ENCODE data around the gene DDX1.
"Not testable (repeated sequence)": the region's sequence is repeated elsewhere in the genome, so short reads cannot be mapped to it uniquely, and the experiment has no call there.

The DDX1 gene

GRCh38 chr2:15620340-15620739 lies 28.7 kb downstream of the DDX1 start:
- DNase-seq (ENCODE audit: low read depth) = no peak
- TF ChIP-seq CTCF (IDR thresholded peaks at IDR 0.05; ENCODE audit: insufficient read depth, low read depth, low read length, missing control alignments) = no peak
- H3K4me3 ChIP-seq (ENCODE audit: low read depth, low read length) = no peak overlapping the region

- no peak for TF ChIP-seq CTCF (IDR thresholded peaks at IDR 0.05; ENCODE audit: insufficient read depth, low read depth, low read length, missing control alignments)
- no peak for DNase-seq (ENCODE audit: low read depth)
- no peak overlapping the region for H3K4me3 ChIP-seq (ENCODE audit: low read depth, low read length)
Measured at GRCh38 chr2:15620857-15621471, 29.3 kb downstream of the DDX1 start.

- H3K4me3 ChIP-seq (ENCODE audit: low read depth, low read length); DNase-seq (ENCODE audit: low read depth): not testable (repeated sequence)
Measured at GRCh38 chr2:15621472-15621870, 29.8 kb downstream of the DDX1 start.

- no peak for TF ChIP-seq CTCF (IDR thresholded peaks at IDR 0.05; ENCODE audit: insufficient read depth, low read depth, low read length, missing control alignments)
Measured at GRCh38 chr2:15622214-15622613, 30.5 kb downstream of the DDX1 start.

GRCh38 chr2:15622614-15623480 lies 31.2 kb downstream of the DDX1 start:
- H3K4me3 ChIP-seq (ENCODE audit: low read depth, low read length) = no peak overlapping the region
- DNase-seq (ENCODE audit: low read depth) = no peak
- TF ChIP-seq CTCF (IDR thresholded peaks at IDR 0.05; ENCODE audit: insufficient read depth, low read depth, low read length, missing control alignments) = no peak

More at GRCh38 chr2:15622214-15622613, 30.5 kb downstream of the DDX1 start:
- no peak overlapping the region for H3K4me3 ChIP-seq (ENCODE audit: low read depth, low read length)
- no peak for DNase-seq (ENCODE audit: low read depth)

- DNase-seq (ENCODE audit: low read depth) = no peak
- no peak for TF ChIP-seq CTCF (IDR thresholded peaks at IDR 0.05; ENCODE audit: insufficient read depth, low read depth, low read length, missing control alignments)
- no peak overlapping the region for H3K4me3 ChIP-seq (ENCODE audit: low read depth, low read length)
Measured at GRCh38 chr2:15623481-15623796, 31.8 kb downstream of the DDX1 start.

- H3K4me3 ChIP-seq (ENCODE audit: low read depth, low read length) = no peak overlapping the region
- TF ChIP-seq CTCF (IDR thresholded peaks at IDR 0.05; ENCODE audit: insufficient read depth, low read depth, low read length, missing control alignments) = no peak
- no peak for DNase-seq (ENCODE audit: low read depth)
Measured at GRCh38 chr2:15623898-15624541, 32.4 kb downstream of the DDX1 start.
